Measurements from ENCODE around the gene ROCK2. TPM values are rescaled to one million over a fixed set of nuclear protein-coding genes. Genes with fewer than 3 reads are reported as not detected.

ROCK2 gene
- polyA plus RNA-seq, 3 donors = 2.8 to 10.2 (median 4.3) TPM

DNA sequence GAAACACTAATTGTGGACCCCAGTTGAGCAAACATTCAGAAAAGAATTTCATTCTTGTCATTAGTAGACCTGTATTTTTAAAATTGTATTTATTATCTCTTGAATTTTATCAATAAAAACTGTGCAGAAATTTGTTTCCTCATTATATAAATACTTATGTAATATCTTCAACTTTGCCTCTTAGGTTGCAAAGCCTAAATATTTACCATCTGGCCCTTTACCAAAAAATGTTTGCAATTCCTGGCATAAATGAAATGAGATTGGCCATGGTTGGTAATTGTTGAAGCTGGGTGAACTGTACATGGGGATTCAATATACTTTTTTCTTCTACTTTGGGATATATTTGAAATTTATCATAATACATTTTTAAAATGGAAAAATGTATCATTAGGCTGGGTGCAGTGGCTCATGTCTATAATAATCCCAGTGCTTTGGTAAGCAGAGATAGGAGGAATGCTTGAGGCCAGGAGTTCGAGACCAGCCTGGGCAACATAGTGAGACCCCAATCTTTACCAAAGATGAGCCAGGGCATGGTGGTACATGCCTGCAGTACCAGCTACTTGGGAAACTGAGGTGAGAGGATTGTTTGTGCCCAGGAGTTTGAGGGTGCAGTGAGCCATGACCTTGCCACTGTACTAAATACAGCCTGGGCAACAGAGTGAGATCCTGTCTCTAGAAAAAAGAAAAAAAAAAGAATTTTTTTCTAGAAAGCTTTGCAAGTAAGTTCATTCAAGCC lies 100.2 kb downstream of the ROCK2 start:
- 100% methylated on average over 1 of the region's 1 CpG for WGBS (ENCODE audit: insufficient coverage)
- Histone ChIP-seq H2AFZ (ENCODE audit: insufficient read depth, low read depth, low read length, poor library complexity, severe bottlenecking) (no peak overlapping the region), H3K9me3 (replicated peaks in 1 of 2; ENCODE audit: control insufficient read depth in 1 of 2, insufficient read depth in 1 of 2, low read length in 2 of 2) (no peaks in the 10 kb centered on the region), H3K27me3 (ENCODE audit: control insufficient read depth in 2 of 2, insufficient read depth in 2 of 2, low read length in 2 of 2) (no peaks in the 10 kb centered on the region), H3K4me1 (ENCODE audit: control insufficient read depth in 1 of 2, insufficient read depth in 2 of 2, low read length in 2 of 2) (no peaks in the 10 kb centered on the region), H3K4me2 (replicated peaks; ENCODE audit: extremely low read depth, low read length, poor library complexity, severe bottlenecking) (no peak overlapping the region), H3K79me2 (ENCODE audit: insufficient read depth, low read length) (no peaks in the 10 kb centered on the region), H3K27ac (ENCODE audit: low read depth in 1 of 2, low read length in 2 of 2) (no peak overlapping the region), H3K4me3 (replicated peaks in 1 of 3; ENCODE audit: low read depth in 2 of 3, low read length in 3 of 3) (no peak overlapping the region), H3K9ac (ENCODE audit: insufficient read depth, low read length, poor library complexity, severe bottlenecking) (no peak overlapping the region), H3K36me3 (replicated peaks in 1 of 2; ENCODE audit: control insufficient read depth in 1 of 2, insufficient read depth in 2 of 2, low read length in 2 of 2) (peaks cover 11 to 35% of the 10 kb centered on the region in 2 donors), H4K20me1 (ENCODE audit: insufficient read depth, low read length) (peaks cover 10% of the 10 kb centered on the region)
- H3K27ac Mint-ChIP-seq = no peak overlapping the region
- TF ChIP-seq, protein P1, sequence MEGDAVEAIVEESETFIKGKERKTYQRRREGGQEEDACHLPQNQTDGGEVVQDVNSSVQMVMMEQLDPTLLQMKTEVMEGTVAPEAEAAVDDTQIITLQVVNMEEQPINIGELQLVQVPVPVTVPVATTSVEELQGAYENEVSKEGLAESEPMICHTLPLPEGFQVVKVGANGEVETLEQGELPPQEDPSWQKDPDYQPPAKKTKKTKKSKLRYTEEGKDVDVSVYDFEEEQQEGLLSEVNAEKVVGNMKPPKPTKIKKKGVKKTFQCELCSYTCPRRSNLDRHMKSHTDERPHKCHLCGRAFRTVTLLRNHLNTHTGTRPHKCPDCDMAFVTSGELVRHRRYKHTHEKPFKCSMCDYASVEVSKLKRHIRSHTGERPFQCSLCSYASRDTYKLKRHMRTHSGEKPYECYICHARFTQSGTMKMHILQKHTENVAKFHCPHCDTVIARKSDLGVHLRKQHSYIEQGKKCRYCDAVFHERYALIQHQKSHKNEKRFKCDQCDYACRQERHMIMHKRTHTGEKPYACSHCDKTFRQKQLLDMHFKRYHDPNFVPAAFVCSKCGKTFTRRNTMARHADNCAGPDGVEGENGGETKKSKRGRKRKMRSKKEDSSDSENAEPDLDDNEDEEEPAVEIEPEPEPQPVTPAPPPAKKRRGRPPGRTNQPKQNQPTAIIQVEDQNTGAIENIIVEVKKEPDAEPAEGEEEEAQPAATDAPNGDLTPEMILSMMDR (IDR thresholded peaks at IDR 0.05) = no peak
- no peak for DNase-seq
- no peaks in the 10 kb centered on the region for H3K27me3 Mint-ChIP-seq (ENCODE audit: low read depth in 3 of 3)
- H3K9me3 Mint-ChIP-seq = no peaks in the 10 kb centered on the region
- H3K4me1 Mint-ChIP-seq = peaks cover 3% of the 10 kb centered on the region
- no peak overlapping the region for H3K4me3 Mint-ChIP-seq
- intact Hi-C loops (cut with micrococcal nuclease) = no loop called here
- peaks cover 32 to 37% of the 10 kb centered on the region in 2 donors for H3K36me3 Mint-ChIP-seq

DNA sequence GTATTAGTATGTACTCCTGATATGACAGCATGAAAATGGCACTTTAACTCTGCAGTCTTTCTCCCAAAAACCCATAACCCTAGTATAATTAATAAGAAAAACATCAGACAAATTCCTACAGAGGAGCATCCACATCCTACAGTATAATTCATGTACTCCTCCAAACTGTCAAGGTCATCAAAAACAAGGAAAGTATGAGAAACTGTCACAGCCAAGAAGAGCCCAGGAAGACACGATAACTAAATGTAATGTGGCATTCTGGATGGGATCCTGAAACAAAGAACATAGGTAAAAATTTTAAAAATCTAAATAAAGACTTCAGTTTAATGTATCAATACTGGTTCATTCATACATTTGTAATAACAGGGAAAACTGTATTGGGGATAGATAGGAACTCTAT lies 100.9 kb downstream of the ROCK2 start:
- H3K27ac Mint-ChIP-seq = no peak overlapping the region
- H3K79me2 ChIP-seq (ENCODE audit: insufficient read depth, low read length) = no peaks in the 10 kb centered on the region
- H2AFZ ChIP-seq (ENCODE audit: insufficient read depth, low read depth, low read length, poor library complexity, severe bottlenecking) = no peak overlapping the region

More for the DNA sequence above, 100.9 kb downstream of the ROCK2 start:
- H3K9me3 ChIP-seq (replicated peaks in 1 of 2; ENCODE audit: control insufficient read depth in 1 of 2, insufficient read depth in 1 of 2, low read length in 2 of 2) = no peaks in the 10 kb centered on the region
- no peak for DNase-seq
- no peaks in the 10 kb centered on the region for H3K27me3 Mint-ChIP-seq (ENCODE audit: low read depth in 3 of 3)
- TF ChIP-seq, protein P1 (IDR thresholded peaks at IDR 0.05) = no peak
- no peaks in the 10 kb centered on the region for H3K4me1 ChIP-seq (ENCODE audit: control insufficient read depth in 1 of 2, insufficient read depth in 2 of 2, low read length in 2 of 2)
- H3K4me3 ChIP-seq (replicated peaks in 1 of 3; ENCODE audit: low read depth in 2 of 3, low read length in 3 of 3) = no peak overlapping the region
- H3K4me3 Mint-ChIP-seq = no peak overlapping the region
- no peak overlapping the region for H3K27ac ChIP-seq (ENCODE audit: low read depth in 1 of 2, low read length in 2 of 2)
- peaks cover 32 to 33% of the 10 kb centered on the region in 2 donors for H3K36me3 Mint-ChIP-seq
- H4K20me1 ChIP-seq (ENCODE audit: insufficient read depth, low read length) = peaks cover 11% of the 10 kb centered on the region
- H3K27me3 ChIP-seq (ENCODE audit: control insufficient read depth in 2 of 2, insufficient read depth in 2 of 2, low read length in 2 of 2) = no peaks in the 10 kb centered on the region
- H3K9me3 Mint-ChIP-seq = no peaks in the 10 kb centered on the region
- no peak overlapping the region for H3K9ac ChIP-seq (ENCODE audit: insufficient read depth, low read length, poor library complexity, severe bottlenecking)
- WGBS (ENCODE audit: insufficient coverage) = no CpG with 5 or more reads among the region's 1 CpG
- peaks cover 10 to 33% of the 10 kb centered on the region in 2 donors for H3K36me3 ChIP-seq (replicated peaks in 1 of 2; ENCODE audit: control insufficient read depth in 1 of 2, insufficient read depth in 2 of 2, low read length in 2 of 2)
- peaks cover 3% of the 10 kb centered on the region for H3K4me1 Mint-ChIP-seq
- intact Hi-C loops (cut with micrococcal nuclease) = no loop called here
- no peak overlapping the region for H3K4me2 ChIP-seq (replicated peaks; ENCODE audit: extremely low read depth, low read length, poor library complexity, severe bottlenecking)
